Measurements from ENCODE around the gene TRAF6.

Gene TRAF6

DNA sequence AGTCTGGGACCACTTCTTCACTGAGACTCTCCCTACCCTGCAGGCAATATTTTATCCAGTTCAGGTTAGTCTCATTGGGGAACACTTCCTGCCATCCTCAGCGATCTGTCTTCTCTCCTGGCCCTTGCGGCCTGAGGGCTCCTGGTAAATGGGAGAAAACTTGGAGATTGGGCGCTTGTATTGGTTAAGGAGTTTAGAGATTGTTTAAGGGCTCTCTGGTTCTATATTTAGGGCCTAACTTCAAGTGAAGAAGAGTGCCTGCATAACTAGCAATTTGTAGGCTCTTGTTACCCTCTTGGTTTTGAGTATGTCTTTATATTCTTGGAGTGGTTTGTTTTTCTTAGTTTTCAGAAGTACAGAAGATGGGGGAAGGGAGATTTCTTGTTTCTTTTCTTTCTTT is 72.7 kb downstream of the TRAF6 start:
- no peak for DNase-seq (ENCODE audit: insufficient read length, low spot score)

More for the DNA sequence above, 72.7 kb downstream of the TRAF6 start:
- FAIRE-seq = no peak
